Transverse colon (tissue), 4 donors: ENCODE results near the gene VWF. TPM values are rescaled to one million over a fixed set of nuclear protein-coding genes. Genes with fewer than 3 reads are reported as not detected.
A peak's percentile ranks its signal among the peaks of the same experiment; 100 is the strongest.

Experiments
- DNase-seq: peaks from one replicate; pipeline ENCODE4 v3.0.0-alpha.2; 2019
- H3K27ac ChIP-seq, 4 donors: fragments of 200-600 bp; sonication (generic); 2 replicates each; pipeline ENCODE4 v1.5.1; 2016 to 2018; ENCODE audit warnings: inconsistent platforms in 4 of 4
- H3K27me3 ChIP-seq: fragments of 200-600 bp; sonication (generic); 2 replicates; pipeline ENCODE4 v1.5.1; 2017; ENCODE audit warnings: inconsistent platforms
- H3K36me3 ChIP-seq, 4 donors: fragments of 200-600 bp; sonication (generic); 2 replicates each; pipeline ENCODE4 v1.5.1; 2017 to 2019; ENCODE audit warnings: inconsistent platforms in 4 of 4
- H3K4me1 ChIP-seq, 4 donors: fragments of 200-600 bp; sonication (generic); 2 replicates each; pipeline ENCODE4 v1.5.1; 2017 to 2020; ENCODE audit warnings: inconsistent platforms in 4 of 4
- H3K4me3 ChIP-seq, 4 donors: fragments of 200-600 bp; sonication (generic); 1 replicate in 1 of 4; 2 replicates in 3 of 4; pipeline versions ENCODE4 v1.5.1 to v1.6.1; 2017 to 2019; ENCODE audit warnings: inconsistent platforms in 4 of 4
- H3K9me3 ChIP-seq, 2 donors: fragments of 200-600 bp; sonication (generic); 2 replicates each; pipeline ENCODE4 v1.5.1; 2017 to 2019; ENCODE audit warnings: inconsistent platforms in 2 of 2
- CTCF ChIP-seq, 5 experiments: fragments of 200-600 bp in 3 of 5; fragments of 450-650 bp in 2 of 5; sonication (generic) in 3 of 5; IDR thresholded peaks; 1 replicate in 2 of 5; 2 replicates in 3 of 5; pipeline ENCODE4 v1.5.1; 2016 to 2017; ENCODE audit warnings: antibody characterized with exemption in 5 of 5, inconsistent platforms in 3 of 5, mild to moderate bottlenecking in 2 of 5, moderate library complexity in 1 of 5
- EP300 ChIP-seq: sonication (generic); formaldehyde crosslinking; IDR thresholded peaks from one replicate; pipeline ENCODE4 v1.6.1; 2017; ENCODE audit warnings: antibody characterized with exemption, low read depth
- POLR2A ChIP-seq: fragments of 450-650 bp; IDR thresholded peaks from one replicate; pipeline ENCODE4 v1.6.1; 2016; ENCODE audit warnings: antibody characterized with exemption, mild to moderate bottlenecking, moderate library complexity
- POLR2AphosphoS5 ChIP-seq, 3 donors: sonication (generic); formaldehyde crosslinking; IDR thresholded peaks; one replicate each; pipeline ENCODE4 v1.6.1; 2016; ENCODE audit warnings: antibody characterized with exemption in 3 of 3
- WGBS, 2 donors: methylation state at CpG; one replicate each; pipeline ENCODE4 v1.1.5; 2018; ENCODE audit warnings: low coverage in 1 of 2; 5-methylcytosine and 5-hydroxymethylcytosine counted together
- in situ Hi-C, 4 donors: fragments of 200-750 bp; cut with MboI; loops; one replicate each; pipeline versions ENCODE4 v1.15.0 to v1.15.1; 2017; ENCODE audit warnings: low sequenced_read_pairs in 3 of 4, low pct_ligation_motif_present in 1 of 4, low pct_unique_long_range_greater_than_20kb in 1 of 4
- intact Hi-C: fragments of 100-400 bp; cut with DNase I; formaldehyde crosslinking; loops from one replicate; pipeline ENCODE4 v1.15.1; 2023; ENCODE audit warnings: low total_unique reads
- total RNA-seq, 4 donors: library from RNA; depleted of rRNA; stranded (reverse); fragments of >200 nt; gene quantifications; one replicate each; pipeline ENCODE4 v1.1.0, GENCODE V29; 2016

The VWF gene
- total RNA-seq, 4 donors from 2014 or later, result 31.3 to 71.2 (median 51.5) TPM

GRCh38 chr12:6039894-6040601 is 84.4 kb downstream of the VWF start:
- Histone ChIP-seq H3K27ac (no peak overlapping the region), H3K36me3 (no peaks in the 10 kb centered on the region), H3K4me1 (no peaks in the 10 kb centered on the region), H3K27me3 (no peaks in the 10 kb centered on the region), H3K9me3 (no peaks in the 10 kb centered on the region), H3K4me3 (no peak overlapping the region)
- in situ Hi-C loops (loop anchor here in 3 of 4 donors (10.0 kb wide), 2 partner anchors 45 to 55 kb away; no protein-coding TSS in a partner anchor), intact Hi-C loops (loop anchor here (1.0 kb wide), 1 partner anchor 52 kb away; no protein-coding TSS in a partner anchor)
- TF ChIP-seq EP300, result no peak
- no peak for TF ChIP-seq POLR2AphosphoS5 (IDR thresholded peaks at IDR 0.05)
- no peak for TF ChIP-seq POLR2A
- peak; percentile 86 to 93 (median 92) for TF ChIP-seq CTCF (IDR thresholded peaks at IDR 0.05)
- 18 to 80% methylated on average over 1 to 12 of the region's 12 CpGs for WGBS, 2 donors
- DNase-seq, result peak; percentile 49

GRCh38 chr12:6038160-6038559 is 86.3 kb downstream of the VWF start:
- 30% methylated on average over 8 of the region's 8 CpGs; no CpG with 5 or more reads in 1 of the 2 donors for WGBS, 2 donors
- Histone ChIP-seq H3K4me1 (no peaks in the 10 kb centered on the region), H3K4me3 (no peak overlapping the region), H3K27me3 (no peaks in the 10 kb centered on the region), H3K27ac (no peak overlapping the region), H3K9me3 (no peaks in the 10 kb centered on the region), H3K36me3 (no peaks in the 10 kb centered on the region)
- DNase-seq, result peak; percentile 59
- intact Hi-C loops, result no loop called here
- TF ChIP-seq POLR2A, result no peak
- TF ChIP-seq POLR2AphosphoS5 (IDR thresholded peaks at IDR 0.05), result no peak
- no peak for TF ChIP-seq EP300
- peak; percentile 51 to 84 (median 68) for TF ChIP-seq CTCF (IDR thresholded peaks at IDR 0.05)
- in situ Hi-C loops, result no loop called here

GRCh38 chr12:6037459-6037858 is 87.0 kb downstream of the VWF start:
- H3K27ac ChIP-seq, result no peak overlapping the region
- H3K4me3 ChIP-seq, result no peak overlapping the region
- 75 to 80% methylated on average over 1 to 9 of the region's 9 CpGs for WGBS, 2 donors
- in situ Hi-C loops (no loop called here), intact Hi-C loops (no loop called here)
- no peak for TF ChIP-seq POLR2AphosphoS5 (IDR thresholded peaks at IDR 0.05)
- TF ChIP-seq CTCF (IDR thresholded peaks at IDR 0.05), result no peak
- TF ChIP-seq POLR2A, result no peak
- no peak for TF ChIP-seq EP300
- no peaks in the 10 kb centered on the region for H3K27me3 ChIP-seq
- H3K4me1 ChIP-seq, result no peaks in the 10 kb centered on the region
- no peak for DNase-seq
- no peaks in the 10 kb centered on the region for H3K9me3 ChIP-seq
- no peaks in the 10 kb centered on the region for H3K36me3 ChIP-seq

- no peaks in the 10 kb centered on the region for H3K4me1 ChIP-seq
- in situ Hi-C loops (no loop called here), intact Hi-C loops (no loop called here)
- no peak for DNase-seq
- H3K27me3 ChIP-seq, result no peaks in the 10 kb centered on the region
- no peaks in the 10 kb centered on the region for H3K9me3 ChIP-seq
- H3K27ac ChIP-seq, result no peak overlapping the region
- no peaks in the 10 kb centered on the region for H3K36me3 ChIP-seq
- TF ChIP-seq POLR2A (no peak), CTCF (IDR thresholded peaks at IDR 0.05) (no peak)
- no peak overlapping the region for H3K4me3 ChIP-seq
- WGBS, 2 donors, result 72 to 80% methylated on average over 1 to 3 of the region's 3 CpGs
Observed at GRCh38 chr12:6036509-6036908, 88.0 kb downstream of the VWF start.
